Effector CD8-positive, alpha-beta T cell (primary cell): Measurements from ENCODE around the gene EFNB3.
A peak's percentile ranks its signal among the peaks of the same experiment; 100 is the strongest.

Experiments
- DNase-seq: peaks from one replicate; lab custom pipeline; 2025; lab: John Stamatoyannopoulos, UW

EFNB3 gene

GRCh38 chr17:7716901-7717755 is 12.1 kb downstream of the EFNB3 start, which contains the start of gene DNAH2:
DNAH2 (plus strand) TSS chr17:7717744; CDS start chr17:7719735, 1,991 bp downstream.
- DNase-seq, result peak; percentile 7

- no peak for DNase-seq
Measured at GRCh38 chr17:7717756-7718350, 12.9 kb downstream of the EFNB3 start.

- DNase-seq, result no peak
Measured at GRCh38 chr17:7719661-7720060, 14.7 kb downstream of the EFNB3 start.

DNA sequence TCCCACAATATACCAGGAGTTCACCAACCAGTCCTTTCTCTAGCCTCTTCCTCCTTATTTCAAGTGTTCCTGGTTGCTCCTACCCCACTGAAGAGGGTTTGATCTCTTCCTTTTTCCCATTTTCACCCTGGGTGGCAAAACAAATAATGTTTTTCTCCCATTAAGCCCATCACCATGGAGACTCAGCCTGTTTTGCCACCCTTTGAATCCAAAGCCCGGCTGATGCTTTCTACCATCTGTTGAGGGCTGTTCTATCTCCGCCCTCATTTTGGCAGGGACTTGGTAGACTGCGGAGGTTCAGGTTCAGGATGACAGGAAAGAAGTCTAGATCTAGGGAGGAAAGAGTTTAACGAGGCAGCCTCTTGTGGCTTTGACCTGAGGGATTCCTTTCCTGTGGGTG is 15.1 kb downstream of the EFNB3 start:
- DNase-seq, result no peak

DNA sequence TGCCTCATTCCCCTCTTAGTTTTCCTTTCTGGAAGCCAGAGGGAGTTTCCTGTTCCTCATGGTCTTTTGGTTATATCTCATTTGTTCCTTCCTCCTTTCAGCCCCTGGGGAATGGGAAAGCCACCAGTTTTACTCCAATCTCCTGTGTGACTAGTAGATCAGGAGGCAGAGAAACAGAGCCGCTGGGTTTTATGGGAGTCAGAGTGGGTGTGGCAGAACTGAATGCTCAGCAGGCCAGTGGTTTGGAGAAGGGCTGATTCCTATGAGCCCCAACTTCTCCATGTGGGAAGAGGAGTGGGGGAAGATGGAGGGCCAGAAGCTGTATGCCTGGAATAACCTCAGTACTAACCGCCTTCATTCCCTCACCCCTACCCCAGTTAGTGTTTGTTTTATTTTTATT is 16.6 kb downstream of the EFNB3 start:
- DNase-seq, result no peak

- DNase-seq, result no peak
Measured at GRCh38 chr17:7727886-7728285, 22.9 kb downstream of the EFNB3 start.

DNA sequence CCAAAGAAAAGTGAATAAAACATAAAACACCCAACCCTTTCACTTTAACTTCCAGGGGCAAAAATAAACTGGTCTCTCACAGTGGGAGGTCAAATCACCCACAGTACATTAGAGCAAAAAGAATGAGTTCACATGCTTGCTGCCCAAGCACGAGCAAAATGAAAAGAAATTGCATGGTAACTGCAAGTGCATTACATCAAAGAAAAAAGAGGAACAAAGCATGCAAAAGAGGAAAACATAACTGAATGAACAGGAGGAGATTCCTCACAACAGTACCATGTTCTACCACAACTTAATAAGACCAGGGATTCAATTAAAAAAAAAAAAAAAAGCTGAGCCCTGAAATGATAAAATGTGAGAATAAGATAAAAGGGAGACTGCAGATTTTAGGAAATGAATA is 24.8 kb downstream of the EFNB3 start:
- DNase-seq, result no peak

DNA sequence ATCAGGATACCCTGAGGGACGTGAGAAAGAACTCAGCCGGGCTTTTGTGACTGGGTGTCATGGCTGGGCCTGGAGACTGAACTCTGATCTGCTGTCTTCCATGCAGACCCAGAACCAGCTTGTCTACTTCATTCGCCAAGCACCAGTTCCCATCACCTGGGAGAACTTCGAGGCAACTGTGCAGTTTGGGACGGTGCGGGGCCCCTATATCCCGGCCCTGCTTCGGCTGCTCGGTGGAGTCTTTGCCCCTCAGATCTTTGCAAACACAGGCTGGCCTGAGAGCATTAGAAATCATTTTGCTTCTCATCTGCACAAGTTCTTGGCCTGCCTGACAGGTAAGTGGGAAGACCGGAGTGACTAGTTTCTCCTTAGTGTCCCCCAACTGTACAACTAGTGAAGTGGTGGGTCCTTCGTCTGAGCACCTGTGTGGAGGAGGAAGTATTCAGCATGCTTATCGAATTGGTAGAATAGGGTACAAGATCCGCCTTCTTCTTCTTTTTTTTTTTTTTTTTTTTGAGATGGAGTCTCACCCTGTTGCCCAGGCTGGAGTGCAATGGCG is 28.1 kb downstream of the EFNB3 start:
- DNase-seq, result no peak

- no peak for DNase-seq
Measured at GRCh38 chr17:7737601-7738000, 32.6 kb downstream of the EFNB3 start.

- DNase-seq, result no peak
Measured at GRCh38 chr17:7739746-7740145, 34.7 kb downstream of the EFNB3 start.

- no peak for DNase-seq
Measured at GRCh38 chr17:7740481-7741001, 35.5 kb downstream of the EFNB3 start.

DNA sequence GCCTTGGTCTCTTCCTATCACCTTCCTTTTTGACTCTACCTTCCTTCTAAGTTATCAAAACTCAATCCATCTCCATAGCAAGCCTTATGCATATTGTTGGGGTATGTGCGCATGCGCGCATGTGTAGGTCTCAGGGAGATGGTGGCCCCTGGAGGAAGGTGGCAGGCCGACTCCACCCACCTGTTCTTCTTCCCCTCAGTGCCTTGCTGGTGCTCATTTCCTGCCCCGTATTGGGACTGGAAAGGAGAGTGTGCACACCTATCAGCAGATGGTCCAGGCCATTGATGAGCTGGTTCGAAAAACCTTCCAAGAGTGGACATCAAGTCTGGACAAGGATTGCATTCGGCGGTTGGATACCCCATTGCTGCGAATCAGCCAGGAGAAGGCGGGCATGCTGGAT is 37.7 kb downstream of the EFNB3 start:
- DNase-seq, result no peak

DNA sequence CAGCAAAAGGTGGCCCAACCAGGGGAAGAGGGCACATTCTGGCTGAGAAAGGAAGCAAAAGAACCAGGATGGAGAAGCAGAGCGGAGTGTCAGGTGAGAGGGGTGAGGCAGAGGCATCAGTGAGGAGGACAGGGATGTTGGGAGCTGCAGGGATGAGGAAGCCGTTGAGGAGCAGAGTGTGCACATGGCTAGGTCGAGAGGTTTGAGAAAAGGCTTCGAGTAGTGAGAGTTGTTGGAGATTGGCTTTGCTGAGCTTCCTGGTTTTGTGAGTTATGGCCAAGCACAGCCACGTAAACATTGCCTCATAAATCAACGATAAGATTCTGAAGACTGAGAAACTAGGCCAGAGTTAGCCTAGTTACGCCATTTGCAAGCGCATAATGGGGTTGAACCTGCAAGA is 39.4 kb downstream of the EFNB3 start:
- DNase-seq, result no peak

DNA sequence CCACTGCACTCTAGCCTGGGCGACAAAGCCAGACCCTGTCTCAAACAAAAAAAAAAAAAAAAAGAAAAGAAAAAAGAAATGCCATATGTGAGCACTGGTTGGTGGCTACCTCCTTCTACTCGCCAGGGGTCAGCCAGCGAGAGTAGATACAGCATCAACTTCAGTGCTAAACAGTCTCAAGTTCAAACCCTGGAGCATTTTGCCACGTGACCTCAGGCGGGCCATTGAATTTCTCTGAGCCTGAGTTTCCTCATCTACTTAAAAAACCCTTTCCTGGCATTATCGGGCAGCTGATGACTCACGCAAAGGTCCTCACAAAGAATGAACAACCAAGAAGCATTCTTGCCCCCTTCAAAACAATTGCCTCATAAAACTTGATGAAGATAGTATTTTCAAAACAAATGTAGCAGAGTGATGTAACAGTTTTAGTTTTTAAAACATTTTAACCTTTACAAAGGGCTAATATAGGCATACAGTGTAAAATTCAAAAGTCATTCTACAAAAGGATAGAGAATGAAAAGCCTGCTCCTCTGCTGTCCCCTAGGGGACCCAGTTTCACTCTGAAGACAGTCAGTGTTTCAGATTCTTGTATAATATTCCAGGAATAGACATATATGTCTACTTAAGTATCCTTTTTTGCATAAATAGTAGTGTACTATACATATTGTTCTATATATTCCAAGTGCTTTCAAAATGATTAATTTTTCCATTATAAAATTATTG is 40.9 kb downstream of the EFNB3 start:
- DNase-seq, result no peak

GRCh38 chr17:7747635-7748071 is 42.7 kb downstream of the EFNB3 start:
- DNase-seq, result no peak

- DNase-seq, result no peak
Measured at GRCh38 chr17:7748076-7748775, 43.2 kb downstream of the EFNB3 start.

DNA sequence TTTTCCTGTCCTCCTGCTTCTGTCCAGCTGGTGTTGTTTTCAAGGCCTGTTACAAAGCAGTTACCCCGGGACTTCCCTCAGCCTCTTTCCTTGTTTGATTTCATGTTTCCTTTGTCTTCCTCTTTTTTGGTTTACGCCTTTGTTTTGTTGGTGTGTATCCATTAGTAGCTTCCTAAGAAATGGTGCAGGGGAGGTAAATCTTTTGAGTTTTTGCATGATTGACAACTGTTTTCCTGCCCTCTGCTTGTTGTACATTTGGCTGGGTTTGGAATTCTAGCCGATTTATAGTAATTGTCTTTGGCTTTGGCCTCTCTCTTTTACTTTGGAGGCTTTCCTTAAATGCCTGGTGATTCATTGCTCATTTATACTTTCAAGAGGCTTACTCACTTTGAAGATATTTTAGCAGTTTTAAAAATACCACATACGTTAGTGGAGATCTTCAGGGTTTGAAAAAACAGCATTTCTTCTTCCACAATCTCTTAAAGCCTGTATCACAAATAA is 45.4 kb downstream of the EFNB3 start:
- no peak for DNase-seq

DNA sequence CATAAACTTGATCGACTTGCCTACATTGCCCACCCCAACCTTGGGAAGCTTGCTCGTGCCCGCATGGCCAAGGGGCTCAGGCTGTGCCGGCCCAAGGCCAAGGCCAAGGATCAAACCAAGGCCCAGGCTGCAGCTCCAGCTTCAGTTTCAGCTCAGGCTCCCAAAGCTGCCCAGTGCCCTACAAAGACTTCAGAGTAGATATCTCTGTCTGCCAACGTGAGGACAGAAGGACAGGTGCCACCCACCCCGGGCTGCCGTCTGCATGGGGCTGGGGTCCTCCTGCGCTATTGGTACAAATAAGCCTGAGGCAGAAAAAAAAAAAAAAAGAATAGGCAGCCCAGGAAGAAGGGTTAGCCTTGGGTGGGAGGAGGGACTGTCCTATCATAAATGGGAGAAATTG is 49.7 kb downstream of the EFNB3 start:
- no peak for DNase-seq

DNA sequence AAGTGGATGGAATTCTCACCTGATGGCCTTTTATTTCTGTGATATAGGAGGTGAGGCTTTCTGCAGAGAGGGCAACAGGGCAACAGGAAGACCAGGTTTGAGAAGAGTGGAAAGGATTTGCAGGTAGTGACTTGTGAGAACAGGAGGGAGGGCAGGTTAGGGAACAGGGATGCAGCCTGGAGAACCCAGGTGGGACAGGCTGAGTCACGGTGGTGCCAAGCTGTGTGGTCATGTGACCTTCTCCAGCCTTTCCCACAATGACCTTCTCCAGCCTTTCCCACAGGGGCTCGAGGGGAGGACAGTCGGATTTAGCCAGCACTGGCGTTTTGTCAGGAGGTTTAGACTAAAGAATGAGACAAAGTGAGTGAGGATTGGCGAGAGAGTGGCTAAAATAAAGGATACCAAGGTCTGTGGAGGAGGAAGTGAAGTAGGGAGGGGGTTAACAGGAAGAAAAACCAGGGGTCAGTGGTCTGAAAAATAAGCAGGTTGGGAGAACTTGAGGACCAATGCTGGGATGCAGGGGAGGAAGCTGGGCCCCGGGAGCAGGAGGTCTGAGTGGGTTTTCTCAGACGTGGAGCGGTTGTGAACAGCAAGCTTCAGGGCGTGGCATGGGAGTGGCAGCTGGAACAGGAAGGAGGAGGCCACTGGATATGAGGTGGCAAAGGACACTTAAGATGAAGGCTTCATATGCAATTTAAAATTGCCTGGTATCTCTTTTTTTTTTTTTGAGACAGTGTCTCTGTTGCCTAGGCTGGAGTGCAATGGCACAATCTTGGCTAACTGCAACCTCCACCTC is 50.3 kb downstream of the EFNB3 start:
- no peak for DNase-seq

GRCh38 chr17:7756968-7757367 is 52.0 kb downstream of the EFNB3 start:
- DNase-seq, result no peak
